ENCODE data around the gene AGR2.

The AGR2 gene

GRCh38 chr7:16743236-16743635, 61.6 kb downstream of the AGR2 start:
- no peak for DNase-seq (ENCODE audit: extremely low read depth in 1 of 2, low read depth in 1 of 2)

- no peak for DNase-seq (ENCODE audit: extremely low read depth in 1 of 2, low read depth in 1 of 2)
Measured at GRCh38 chr7:16742547-16742946, 62.3 kb downstream of the AGR2 start.
